NCI-H345 treated with DMSO at 0.1 percent for 48 hours (cell line): ENCODE data around the gene OR1M1.

Source experiments
- DNase-seq: peaks from one replicate; lab custom pipeline; 2025; ENCODE audit not compliant: unreplicated experiment; lab: John Stamatoyannopoulos, UW

Gene OR1M1

GRCh38 chr19:9075064-9075949 is 11.6 kb upstream of the OR1M1 start:
- DNase-seq, result no peak

- no peak for DNase-seq
Observed at GRCh38 chr19:9076901-9077300, 10.0 kb upstream of the OR1M1 start.

- no peak for DNase-seq
Observed at GRCh38 chr19:9078651-9079050, 8.2 kb upstream of the OR1M1 start.

GRCh38 chr19:9107375-9107774 is 20.5 kb downstream of the OR1M1 start, which contains the start of gene OR7G2:
OR7G2 (minus strand) TSS chr19:9107475; CDS start chr19:9103243, 4,232 bp downstream.
- no peak for DNase-seq

- DNase-seq, result no peak
Observed at GRCh38 chr19:9109959-9110358, 23.1 kb downstream of the OR1M1 start.

DNA sequence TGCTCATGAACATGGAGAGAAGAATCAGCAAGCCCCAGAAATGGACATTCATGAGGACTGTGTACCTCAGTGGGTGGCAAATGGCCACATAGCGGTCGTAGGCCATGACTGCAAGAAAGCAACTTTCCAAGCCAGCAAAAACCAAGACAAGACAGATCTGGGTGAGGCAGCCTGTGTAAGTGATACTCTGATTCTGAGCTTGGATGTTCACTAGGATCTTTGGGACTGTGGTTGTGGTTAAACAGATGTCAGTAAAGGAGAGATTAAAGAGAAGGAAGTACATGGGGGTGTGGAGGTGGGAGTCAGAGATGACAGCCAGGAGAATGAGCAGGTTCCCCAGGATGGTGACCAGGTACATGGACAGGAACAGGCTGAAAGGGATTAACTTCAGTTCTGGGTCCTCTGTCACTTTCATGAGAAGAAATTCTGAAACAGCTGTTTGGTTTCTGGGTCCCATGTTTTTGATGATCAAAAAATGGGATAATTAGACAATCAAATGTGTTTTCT is 28.5 kb downstream of the OR1M1 start, which contains the start of gene OR7G1:
Gene OR7G1, minus strand, starts transcription at position 457 of the 507 bp plus-strand sequence. Its CDS starts 0 bp downstream, at position 457.
- DNase-seq, result no peak

- no peak for DNase-seq
Observed at GRCh38 chr19:9116547-9116946, 29.7 kb downstream of the OR1M1 start.

GRCh38 chr19:9126900-9127405 is 40.1 kb downstream of the OR1M1 start, which contains the start of gene OR7G3:
OR7G3 (minus strand) TSS chr19:9126950; CDS start chr19:9126950, 0 bp downstream.
- no peak for DNase-seq

DNA sequence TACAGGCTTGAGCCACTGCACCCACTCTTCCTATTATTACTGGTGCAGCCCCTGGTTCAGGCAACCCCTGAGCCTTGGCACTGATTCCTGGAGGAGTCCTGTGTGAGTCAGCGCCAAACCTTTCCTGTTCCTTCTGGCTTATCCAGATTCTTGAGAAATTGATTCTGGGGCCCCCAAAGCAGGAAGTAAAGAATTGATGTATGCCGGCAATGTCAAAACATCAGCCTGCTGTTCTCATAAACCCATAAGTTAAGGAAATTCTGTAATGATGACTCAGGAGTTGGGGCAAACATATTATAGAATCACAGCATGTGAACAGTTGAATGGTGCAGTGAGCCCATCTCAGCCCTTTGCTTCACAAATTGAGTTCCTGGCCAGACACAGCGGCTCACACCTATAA is 41.3 kb downstream of the OR1M1 start:
- DNase-seq, result no peak

DNA sequence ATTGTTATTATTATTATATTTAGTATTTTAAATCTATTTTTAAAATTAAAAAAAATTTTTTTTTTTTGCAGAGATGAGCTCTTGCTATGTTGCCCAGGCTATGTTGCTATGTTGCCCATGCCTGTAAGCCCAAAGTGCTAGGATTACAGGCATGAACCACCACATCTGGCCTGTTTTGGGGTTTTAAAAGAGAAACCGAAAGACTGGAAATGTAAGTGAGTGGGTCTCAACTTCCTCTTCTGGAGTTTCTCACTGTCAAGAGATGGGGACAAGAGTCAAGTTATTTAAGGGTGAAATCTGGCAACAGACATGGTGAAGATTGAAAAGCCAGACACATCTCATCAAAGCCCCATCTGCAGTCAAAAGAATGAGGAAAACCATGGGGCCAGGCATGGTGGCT is 44.1 kb downstream of the OR1M1 start:
- DNase-seq, result no peak

- DNase-seq, result no peak
Observed at GRCh38 chr19:9132422-9132821, 45.6 kb downstream of the OR1M1 start.

- no peak for DNase-seq
Observed at GRCh38 chr19:9139609-9140158, 52.8 kb downstream of the OR1M1 start.

- peak; percentile 95 for DNase-seq
Observed at GRCh38 chr19:9140159-9140874, 53.5 kb downstream of the OR1M1 start, which contains the start of gene ZNF317. ZNF317 (plus strand) TSS chr19:9140397; CDS start chr19:9156017, 15,620 bp downstream.

GRCh38 chr19:9144920-9145319 is 58.1 kb downstream of the OR1M1 start:
- DNase-seq, result no peak
